Hematopoietic multipotent progenitor cell treated with erythropoietin and hydrocortisone succinate and interleukin-3 and kit ligand, for 6 days (in vitro differentiated cells): ENCODE data around the gene GSTM4.
"Not testable (repeated sequence)": the region's sequence is repeated elsewhere in the genome, so short reads cannot be mapped to it uniquely, and the experiment has no call there.

Experiments used
- DNase-seq: peaks from one replicate; pipeline ENCODE4 v3.0.0-alpha.2; 2015

GSTM4 gene

DNA sequence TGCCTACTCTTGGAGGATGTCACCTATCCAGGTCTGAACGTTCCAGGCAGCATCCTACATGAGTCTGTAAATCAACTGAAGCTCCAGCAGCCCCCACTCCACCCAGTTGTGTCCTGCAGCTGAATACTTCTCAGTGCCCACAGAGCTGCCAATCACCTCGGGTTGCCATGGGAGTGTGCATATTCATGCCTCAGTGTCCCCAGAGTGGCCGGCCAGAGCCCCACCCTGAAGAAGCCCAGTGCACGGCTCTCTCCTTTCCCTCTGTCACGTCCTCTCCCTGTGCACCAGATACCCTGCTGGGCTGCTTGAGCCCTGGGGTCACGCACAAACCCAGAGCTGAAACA is 16.1 kb upstream of the GSTM4 start:
- no peak for DNase-seq

DNA sequence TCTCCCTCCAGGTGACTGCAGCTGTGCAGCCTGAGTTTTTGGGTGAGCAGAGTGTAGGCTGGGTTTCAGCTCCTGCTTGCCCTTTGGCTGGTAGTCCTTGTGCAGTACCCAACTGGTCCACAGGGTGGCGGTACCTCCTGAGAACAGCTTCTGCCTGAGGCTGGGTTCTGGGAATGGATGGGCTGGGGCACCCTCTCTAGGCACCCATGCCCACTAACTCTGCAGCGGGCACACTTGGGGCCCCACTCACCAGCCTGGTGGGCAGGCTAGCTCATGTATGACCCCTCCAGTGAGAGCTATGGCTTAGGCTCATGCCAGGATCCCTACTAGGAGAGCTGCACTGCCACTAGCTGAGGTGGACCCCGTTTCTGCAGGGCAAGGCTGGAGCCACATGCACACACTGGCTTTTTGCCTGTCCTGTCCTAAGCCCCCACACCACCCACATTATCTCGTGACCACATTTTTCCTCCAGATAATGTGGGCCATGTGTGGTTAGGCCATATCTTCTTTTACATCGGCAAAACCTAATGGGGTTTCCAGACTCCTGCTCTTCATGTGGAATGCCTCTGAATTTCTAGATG is 15.5 kb upstream of the GSTM4 start:
- DNase-seq, result peak; percentile 91

DNA sequence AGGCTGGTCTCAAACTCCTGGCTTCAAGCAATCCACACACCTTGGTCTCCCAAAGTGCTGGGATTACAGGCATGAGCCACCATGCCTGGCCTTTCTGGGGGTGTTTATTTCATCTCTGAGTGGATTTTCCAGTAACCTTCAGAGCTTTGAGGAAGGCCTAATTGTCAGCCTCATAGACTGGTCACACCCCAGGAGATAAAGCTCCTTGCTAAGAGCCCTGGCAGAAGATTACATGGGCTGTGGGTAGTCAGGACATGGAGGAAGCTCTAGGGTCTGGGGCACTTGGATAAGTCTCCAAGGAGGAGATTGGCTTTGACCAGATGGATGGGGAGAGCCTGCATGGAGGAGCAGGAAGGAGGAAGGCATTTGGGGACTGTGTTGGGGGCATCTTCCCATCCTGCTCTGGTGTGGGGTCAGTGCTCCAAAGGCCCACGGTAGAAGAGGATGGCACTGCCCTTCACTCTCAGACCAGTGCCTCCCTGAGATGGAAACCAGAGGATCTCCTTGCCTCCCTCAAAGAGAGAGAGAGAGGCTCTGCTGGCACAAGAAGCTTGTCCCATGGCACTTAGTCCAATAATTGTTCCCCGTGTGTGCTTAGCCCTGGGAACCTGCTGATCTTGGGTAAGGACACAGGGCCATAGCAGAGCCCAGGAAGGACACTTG is 14.7 kb upstream of the GSTM4 start:
- DNase-seq, result peak; percentile 76

DNA sequence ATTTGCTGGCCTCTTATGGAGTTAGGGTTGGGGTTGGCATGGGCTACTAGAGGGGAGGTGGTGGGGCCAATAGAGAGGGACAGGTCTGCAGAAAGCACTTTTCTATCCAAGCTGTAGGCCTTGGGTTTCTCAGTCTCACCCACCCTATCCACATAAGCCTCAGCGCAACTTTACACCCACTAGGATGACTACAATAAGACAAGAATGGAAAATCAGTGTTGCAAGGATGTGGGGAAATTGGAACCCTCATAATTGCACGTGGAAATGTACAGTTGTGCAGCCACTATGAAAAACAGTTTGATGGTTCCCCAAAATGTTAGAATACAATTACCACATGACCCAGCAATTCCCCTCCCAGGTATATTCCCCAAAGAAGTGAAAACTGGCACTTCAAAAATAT is 14.0 kb upstream of the GSTM4 start:
- DNase-seq, result no peak

DNA sequence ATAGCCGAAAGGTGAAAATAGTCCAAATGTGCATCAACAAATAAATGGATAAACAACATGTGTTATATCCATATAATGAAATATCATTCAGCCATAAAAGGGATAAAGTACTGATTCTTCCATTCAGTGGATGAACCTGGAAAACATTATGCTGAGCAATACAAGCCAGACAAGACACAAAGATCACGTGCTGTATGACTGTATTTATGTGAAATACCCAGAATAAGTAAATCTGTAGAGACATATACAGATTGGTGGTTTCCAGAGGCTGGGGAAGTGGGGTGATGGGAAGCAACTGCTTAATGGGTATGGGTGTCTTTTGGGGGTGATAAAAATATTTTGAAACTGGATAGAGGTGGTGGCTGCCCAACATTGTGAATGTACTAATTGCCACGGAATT is 13.3 kb upstream of the GSTM4 start:
- peak; percentile 15 for DNase-seq

DNA sequence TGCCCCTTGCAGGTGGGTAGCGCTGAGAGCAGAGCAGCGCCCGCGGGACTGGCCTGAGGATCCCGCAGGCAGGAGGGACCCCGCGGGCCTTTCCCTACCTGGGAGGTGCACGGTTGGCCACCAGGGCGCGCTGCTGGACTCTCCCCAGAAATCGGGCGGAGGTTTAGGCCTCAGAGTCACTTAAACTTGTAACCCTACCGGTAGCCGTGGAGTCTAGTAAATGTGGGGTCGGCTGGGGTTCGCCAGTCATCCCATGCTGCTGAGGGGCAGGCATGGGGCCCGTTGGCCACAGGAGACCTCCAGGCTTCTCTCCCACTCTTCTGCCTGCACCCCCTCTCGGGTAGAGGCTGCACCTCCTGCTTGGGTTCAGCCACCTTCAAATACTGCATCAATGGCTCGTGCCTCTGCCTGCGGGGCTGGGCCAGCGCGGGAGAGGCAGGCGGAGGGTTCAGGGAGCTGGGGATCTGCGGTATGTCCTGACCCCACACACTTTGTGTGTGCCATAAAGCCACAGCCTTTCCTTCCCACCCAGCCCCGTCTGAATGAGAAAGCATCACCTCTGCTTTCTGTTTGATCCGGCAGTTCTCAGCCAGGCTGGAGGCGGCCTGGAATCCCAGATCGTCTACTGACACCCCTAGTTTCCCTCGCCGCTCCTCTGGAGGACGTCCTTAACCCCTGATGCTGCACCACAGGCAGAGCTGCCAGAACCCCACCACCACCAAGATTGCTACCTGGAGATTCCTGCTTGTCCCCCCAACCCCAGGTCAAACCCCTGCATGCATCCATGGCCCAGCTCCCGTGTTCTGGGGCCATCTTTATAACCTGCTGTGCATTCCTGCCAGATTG is 12.3 kb upstream of the GSTM4 start:
- peak; percentile 91 for DNase-seq

DNA sequence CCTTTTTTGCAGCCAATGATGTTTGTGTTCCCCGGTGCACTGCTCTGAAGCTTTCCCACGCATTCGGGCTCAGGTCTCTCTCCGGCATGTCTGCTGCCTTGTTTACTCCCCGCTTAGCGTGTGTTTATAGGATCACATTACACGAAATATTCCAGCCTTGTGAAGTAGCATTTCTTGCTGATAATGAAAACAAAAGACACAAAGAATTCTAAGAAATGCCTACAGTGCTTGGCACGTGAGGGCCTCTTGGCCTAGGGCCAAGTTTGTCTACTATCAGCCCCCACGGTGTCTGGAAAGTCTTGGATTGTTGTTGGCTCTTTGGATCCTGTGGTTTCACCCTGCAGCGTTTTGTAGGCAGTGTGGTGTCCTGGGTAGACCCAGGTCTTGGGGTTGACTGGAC is 11.2 kb upstream of the GSTM4 start:
- peak; percentile 88 for DNase-seq

DNA sequence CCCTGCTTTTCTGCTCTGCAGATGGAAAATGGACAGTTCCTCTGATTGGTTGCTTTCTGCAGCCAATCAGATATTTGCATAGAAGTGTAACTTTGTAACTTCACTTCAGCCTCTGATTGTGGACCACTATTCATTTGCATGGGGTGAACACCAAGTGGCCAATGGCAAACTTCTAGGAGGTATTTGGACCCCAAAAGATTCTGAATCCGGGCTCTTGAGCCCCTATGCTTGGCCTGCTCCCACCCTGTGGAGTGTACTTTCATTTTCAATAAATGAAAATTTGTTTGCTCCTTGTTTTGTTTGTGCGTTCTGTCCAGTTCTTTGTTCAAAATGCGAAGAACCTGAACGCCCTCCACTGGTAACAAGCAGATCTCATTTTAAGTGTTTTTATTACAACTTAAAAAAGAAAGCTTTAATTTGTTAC is 6.4 kb upstream of the GSTM4 start:
- peak; percentile 61 for DNase-seq

DNA sequence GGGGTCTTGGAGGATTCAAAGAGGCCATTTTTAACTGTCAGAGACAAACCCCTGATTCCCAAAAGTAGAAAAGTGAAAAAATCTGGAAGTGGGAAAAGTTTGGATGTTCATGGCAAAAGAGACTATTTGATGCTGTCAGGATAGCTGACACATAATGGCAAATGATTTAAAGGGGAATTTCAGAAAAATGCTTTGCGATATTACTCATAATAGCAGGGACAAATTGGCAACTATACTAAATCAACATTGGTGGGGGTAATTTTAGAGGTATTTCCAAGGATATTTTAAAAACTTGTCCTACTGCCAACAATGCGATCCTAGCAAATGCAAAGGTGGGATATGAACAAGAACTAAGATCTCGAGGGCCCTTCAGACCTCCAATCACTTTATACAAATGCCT is 5.3 kb upstream of the GSTM4 start:
- DNase-seq, result no peak

DNA sequence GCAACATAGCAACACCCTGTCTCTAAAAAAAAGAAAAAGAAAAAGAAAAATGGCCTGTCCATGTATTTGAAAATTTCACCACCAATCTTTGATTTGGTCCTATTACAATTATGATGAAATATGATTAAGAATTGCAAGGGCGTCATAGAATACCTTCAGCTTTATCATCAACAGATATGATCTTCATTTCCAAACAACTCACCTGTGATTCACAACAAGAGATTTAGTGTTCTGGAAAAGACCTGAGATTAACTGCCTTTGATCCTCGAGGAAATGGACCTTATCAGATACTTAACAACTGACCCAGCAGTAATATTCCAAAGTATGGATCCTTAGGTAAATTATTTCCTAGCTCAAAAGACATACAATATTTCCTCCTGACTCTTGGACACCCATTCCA is 3.5 kb upstream of the GSTM4 start:
- DNase-seq, result no peak

DNA sequence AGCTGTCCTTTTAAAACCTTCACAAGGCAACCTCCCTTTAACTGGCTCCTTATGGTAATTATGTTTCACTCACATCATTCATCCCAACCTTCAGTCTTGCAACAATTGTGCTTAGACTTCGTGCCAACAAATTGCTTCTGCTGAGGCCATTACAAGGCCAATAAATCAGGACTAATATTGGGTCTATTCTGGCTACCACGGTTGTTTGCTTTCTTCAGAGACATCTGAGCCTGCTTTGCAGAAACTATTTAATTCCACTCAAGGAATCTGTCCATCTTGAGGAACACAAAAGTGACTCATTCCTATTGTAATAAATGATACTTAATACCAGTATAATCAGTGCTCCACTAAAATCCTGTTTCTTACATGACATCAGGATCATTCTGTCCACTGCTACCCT is 2.6 kb upstream of the GSTM4 start:
- DNase-seq, result no peak

DNA sequence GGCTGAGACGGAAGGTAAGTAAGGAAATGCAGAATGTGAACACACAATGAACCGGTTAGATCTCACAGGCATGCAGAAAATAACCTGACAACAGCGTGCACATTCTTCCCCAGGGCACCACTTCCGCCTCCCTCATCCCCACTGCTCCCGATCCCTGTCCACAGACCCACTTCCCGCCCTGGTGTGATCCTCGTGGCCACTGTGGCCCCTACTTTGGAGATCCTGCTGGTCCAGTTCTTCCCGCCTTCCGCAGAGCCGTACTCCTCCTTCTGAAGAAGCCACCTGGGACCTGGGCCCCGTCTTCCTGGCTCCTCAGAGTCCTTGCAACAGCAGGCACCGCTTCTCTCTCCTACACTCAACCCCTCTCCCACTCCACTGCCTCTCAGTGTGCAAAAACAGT is 1.4 kb upstream of the GSTM4 start:
- DNase-seq, result no peak

DNA sequence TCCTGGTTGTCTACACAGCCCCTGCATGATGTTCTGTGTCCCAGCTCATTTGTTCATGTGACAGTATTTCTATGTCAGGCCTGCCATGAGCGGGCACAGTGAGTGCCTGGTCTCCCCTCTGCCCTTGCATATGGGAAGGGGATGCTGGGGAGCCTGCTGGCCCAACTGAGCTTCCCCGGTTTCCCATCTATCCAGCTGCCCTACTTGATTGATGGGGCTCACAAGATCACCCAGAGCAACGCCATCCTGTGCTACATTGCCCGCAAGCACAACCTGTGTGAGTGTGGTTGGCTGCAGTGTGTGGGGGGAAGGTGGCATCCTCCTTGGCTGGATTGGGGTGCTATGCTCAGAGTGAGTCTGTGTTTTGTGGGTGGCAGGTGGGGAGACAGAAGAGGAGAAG is 1.5 kb downstream of the GSTM4 start:
- DNase-seq, result no peak

DNA sequence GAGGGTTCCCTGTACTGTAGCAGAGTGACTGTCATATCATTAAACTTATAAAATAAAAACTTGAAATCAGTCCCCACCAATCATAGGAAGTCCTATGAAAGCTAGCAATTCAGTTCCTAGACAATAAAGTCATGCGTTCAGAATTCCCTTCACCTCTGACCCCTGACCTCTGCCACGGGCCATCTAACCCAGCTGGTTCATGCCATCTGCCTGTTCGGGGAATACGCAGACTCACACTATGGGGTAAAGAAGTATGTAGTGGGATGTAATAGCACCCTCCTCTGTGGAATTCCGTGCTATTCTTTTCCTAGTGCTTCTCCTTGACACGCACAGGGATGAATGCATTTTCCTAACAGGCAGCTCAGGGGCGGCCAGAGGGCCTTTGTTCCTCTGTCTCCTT is 2.1 kb downstream of the GSTM4 start:
- no peak for DNase-seq

DNA sequence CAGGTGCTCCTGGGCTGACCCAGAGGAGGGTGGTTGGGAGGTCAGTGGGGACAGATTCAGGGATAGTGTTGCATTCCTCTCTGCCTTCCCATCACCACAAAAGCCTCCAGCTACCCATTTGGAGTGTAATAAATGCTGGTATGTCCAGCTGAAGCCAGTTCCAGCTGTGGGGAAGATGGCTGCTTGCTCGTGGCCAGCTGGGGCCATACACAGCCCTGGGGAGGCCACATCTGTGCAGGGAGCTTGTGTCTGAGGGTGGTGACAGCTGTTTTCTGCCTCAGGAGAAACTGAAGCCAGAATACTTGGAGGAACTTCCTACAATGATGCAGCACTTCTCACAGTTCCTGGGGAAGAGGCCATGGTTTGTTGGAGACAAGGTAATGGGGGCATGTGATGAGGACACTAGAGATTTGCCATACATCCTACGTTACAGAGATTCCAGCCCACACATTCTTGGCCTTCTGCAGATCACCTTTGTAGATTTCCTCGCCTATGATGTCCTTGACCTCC is 2.7 kb downstream of the GSTM4 start:
- no peak for DNase-seq

DNA sequence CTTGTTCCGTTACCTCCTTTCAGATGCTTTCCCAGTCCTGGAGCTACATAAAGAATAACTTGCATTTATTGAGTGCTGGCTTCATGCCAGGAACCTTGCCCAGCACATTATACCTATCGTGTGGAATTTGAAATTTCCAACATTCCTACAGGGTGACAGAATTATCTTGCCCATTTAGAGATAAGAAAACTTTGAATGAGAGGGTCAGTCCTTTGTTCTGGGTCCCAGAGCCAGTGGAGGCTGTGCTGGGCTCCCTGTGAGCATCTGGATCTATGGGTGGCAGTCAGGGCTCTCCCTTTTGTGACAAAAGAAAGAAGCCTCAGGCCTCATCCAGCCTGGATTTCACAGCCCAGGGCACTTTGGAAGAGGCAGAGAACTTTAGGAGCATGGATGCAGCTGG is 3.2 kb downstream of the GSTM4 start:
- no peak for DNase-seq

DNA sequence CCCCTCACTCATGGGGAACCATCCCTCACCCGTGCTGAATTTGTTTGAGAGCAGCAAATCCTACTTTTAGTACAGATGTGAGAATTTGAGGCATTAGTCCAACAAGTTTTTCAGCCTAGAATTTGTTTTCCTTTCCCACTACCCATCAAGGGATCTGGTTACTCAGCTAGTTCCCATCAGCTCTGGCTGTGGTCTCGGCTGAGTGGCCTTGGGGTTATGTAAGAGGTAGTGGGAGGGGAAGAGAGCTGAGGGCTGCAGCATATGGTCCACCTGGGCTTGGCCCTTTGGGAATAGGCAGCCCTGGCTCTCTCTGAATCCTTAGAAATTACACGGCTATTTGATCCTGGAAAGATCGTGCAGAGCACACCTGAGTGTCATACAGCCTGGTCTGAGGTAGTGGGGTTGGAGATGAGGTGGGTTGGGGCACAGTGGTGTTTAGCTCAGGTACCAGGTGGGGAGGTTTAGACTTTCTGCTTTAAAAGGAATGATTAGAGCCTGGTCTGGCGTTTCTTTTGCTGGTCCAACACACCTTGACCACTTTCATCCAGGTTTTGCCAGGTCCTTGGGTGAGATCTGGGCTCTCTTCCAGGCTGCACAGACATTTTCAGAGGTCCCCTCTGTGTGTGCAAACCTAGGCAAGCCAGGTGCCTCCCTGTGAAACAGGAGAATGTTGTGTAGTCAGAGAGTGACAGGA is 4.2 kb downstream of the GSTM4 start:
- no peak for DNase-seq

DNA sequence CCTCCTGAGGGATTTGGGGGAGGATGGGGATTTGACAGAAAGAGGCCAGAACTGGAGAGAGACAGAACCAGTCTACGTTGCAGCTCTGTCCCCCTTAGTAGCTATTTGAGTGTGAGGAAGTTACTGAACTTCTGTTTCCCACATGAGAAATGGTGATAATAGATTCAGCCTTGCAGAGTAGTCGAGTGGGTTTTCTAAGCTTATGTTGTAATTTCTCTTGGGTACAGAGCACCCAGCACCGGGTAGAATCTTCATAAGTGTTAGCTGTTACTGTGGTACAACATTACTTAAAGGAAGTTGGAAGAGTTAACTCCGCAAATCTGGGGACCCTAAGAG is 4.8 kb downstream of the GSTM4 start:
- DNase-seq, result not testable (repeated sequence)

DNA sequence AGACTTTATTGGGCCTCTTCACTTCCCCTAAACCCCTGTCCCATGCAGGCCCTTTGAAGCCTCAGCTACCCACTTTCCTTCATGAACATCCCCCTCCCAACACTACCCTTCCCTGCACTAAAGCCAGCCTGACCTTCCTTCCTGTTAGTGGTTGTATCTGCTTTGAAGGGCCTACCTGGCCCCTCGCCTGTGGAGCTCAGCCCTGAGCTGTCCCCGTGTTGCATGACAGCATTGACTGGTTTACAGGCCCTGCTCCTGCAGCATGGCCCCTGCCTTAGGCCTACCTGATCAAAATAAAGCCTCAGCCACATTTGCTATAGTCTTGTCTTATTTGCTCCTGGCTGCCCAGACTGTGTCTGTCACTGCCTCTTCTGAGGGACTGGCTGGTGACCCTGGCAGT is 5.5 kb downstream of the GSTM4 start:
- no peak for DNase-seq

DNA sequence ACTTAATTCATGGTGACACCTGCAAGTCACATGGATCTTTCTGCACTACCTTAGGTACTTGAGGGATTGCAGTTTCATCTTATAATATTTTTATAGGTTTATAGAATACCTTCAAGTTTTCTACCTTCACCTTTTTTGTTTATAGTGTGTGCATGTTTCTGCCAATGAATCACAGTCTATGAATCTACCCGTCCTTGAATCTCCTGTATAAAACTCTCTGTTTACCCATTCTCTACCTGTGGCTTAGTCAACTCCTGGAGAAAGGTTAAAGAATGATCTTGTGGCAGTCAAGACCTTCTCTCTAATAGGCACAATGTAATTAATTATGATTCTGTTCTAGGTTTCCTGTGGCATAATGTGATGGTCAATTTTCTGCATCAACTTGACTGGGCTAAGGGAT is 8.8 kb downstream of the GSTM4 start:
- no peak for DNase-seq

DNA sequence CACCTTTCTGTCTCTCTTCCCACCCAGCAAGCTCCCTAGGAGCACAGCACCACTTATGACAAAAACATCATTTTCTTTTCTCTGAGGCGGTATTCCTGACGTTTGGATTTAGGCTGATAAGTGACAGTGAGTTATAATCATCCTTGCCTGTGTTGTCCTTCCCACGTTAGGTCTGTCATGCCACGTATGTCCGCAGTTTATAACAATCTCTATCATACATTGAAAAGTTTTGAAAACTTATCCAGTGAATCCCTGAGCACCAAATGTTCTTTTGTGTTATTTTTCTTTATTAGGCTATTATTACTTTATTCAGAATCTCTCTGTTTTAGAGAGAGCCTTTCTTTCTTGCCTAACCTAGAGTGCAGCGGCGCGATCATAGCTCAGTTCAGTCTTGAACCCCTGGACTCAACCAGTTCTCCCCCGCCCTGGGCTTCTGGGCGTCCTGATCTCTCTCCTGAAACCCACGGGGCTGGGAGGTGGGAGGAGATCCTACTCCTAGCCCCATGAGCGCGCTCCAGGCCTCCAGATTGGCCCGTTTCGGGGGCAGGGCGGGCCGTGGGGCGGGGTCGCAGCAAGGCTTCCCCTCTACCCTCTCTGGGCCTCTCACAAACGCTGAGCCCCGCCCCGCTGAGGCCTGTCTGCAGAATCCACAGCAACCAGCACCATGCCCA is 11.7 kb downstream of the GSTM4 start, which contains the start of gene GSTM2:
Gene GSTM2 (plus strand): TSS at position 606 of the 671 bp plus-strand sequence. CDS start 59 bp downstream, at position 665.
- DNase-seq, result peak; percentile 95

DNA sequence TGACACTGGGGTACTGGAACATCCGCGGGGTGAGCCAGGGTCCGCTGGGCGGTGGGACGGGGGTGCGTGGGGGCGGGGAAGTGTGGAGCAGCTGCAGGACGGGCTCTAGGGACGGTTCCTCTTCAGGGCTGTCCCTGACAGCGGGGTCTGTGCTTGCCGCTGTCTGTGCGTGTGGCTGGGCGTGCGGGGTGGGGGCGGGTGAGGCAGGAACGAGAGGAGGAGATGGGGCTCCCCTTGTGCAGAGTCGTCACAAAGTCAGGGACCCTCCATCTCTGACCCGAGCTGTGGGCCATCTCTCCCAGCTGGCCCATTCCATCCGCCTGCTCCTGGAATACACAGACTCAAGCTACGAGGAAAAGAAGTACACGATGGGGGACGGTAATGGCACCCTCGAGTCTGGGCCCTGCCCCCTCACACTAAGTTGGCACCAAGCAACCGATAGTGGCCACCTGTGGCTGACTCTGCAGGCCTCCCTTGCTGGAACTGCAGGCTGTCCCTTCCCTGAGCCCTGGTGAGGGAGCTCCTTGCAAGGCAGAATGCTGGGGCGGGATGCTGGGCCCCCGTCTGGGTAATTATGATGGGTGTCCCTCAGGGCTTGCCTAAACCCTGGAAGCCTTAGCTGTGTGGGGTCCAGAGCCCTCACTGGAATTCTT is 12.3 kb downstream of the GSTM4 start:
- no peak for DNase-seq
